HCT116 (cell line): ENCODE measurements around the gene CEP120. TPM values are rescaled to one million over a fixed set of nuclear protein-coding genes. Genes with fewer than 3 reads are reported as not detected.

ENCODE experiments used
- ATAC-seq: fragments of 200-7000 bp; cut with Tn5 transposase; 2 replicates; pipeline ENCODE4 v1.9.1; 2020; ENCODE audit warnings: mild to moderate bottlenecking, moderate library complexity
- BruUV-seq: library from RNA; stranded (reverse); fragments of 400-500 nt; replicated peaks from 2 replicates; lab custom pipeline; 2021; lab: Mats Ljungman, UMichigan
- CTCF ChIA-PET: fragments of 300-600 bp; sonication (Branson Sonifier 250); formaldehyde crosslinking; loops from one replicate; lab custom pipeline; 2021; ENCODE audit warnings: antibody characterized with exemption; lab: Charles Lee
- POLR2A ChIA-PET: fragments of 300-600, 350-600 bp; sonication (Branson Sonifier 250); formaldehyde crosslinking; loops from one replicate; lab custom pipeline; 2021; ENCODE audit warnings: antibody characterized with exemption; lab: Charles Lee
- RAD21 ChIA-PET, 2 experiments: fragments of 300-600 bp; sonication (Branson Sonifier 250); formaldehyde crosslinking; loops; one replicate each; lab custom pipeline; 2023; ENCODE audit warnings: low total read pairs in 2 of 2; ENCODE audit not compliant: uncharacterized antibody in 2 of 2, unreplicated experiment in 2 of 2, low non-redundant PET in 1 of 2; lab: Charles Lee
- DNase-seq: peaks from one replicate; pipeline ENCODE4 v3.0.0-alpha.2; 2010; ENCODE audit warnings: low read depth, low spot score
- H2AFZ ChIP-seq: fragments of 200-600 bp; shearing (Covaris generic), sonication (generic); 2 replicates; pipeline ENCODE4 v1.6.1; 2017; ENCODE audit warnings: low read depth, mixed run types, mixed read lengths, antibody characterized with exemption, low read length; ENCODE audit not compliant: poor library complexity, severe bottlenecking
- H3K27ac ChIP-seq: 2 replicates; pipeline ENCODE4 v1.5.1; 2012; ENCODE audit warnings: low read depth, low read length
- H3K27me3 ChIP-seq: fragments of 200-600 bp; sonication (generic); 2 replicates; pipeline ENCODE4 v1.6.1; 2016; ENCODE audit warnings: mixed run types, low read length, mixed read lengths; ENCODE audit not compliant: insufficient read depth
- H3K36me3 ChIP-seq, 2 experiments: fragments of 200-500 bp in 1 of 2; fragments of 200-600 bp in 1 of 2; sonication (Bioruptor generic) in 1 of 2; sonication (generic) in 1 of 2; 2 replicates each; pipeline versions ENCODE4 v1.5.1 to v1.6.1; 2014 to 2016; ENCODE audit warnings: low read length in 2 of 2, inconsistent platforms in 1 of 2, mixed read lengths in 1 of 2, mixed run types in 1 of 2; ENCODE audit not compliant: insufficient read depth in 2 of 2, control insufficient read depth in 1 of 2
- H3K4me1 ChIP-seq, 2 experiments: fragments of 200-600 bp in 1 of 2; sonication (generic) in 1 of 2; 2 replicates each; pipeline versions ENCODE4 v1.5.1 to v1.6.1; 2012 to 2017; ENCODE audit warnings: low read length in 2 of 2, inconsistent platforms in 1 of 2, mild to moderate bottlenecking in 1 of 2, mixed read lengths in 1 of 2, mixed run types in 1 of 2, moderate library complexity in 1 of 2; ENCODE audit not compliant: insufficient read depth in 2 of 2, control insufficient read depth in 1 of 2
- H3K4me2 ChIP-seq: fragments of 200-600 bp; sonication (generic); 2 replicates; pipeline ENCODE4 v1.6.1; 2017; ENCODE audit warnings: mixed run types, low read length, mixed read lengths
- H3K4me3 ChIP-seq, 2 experiments: fragments of 200-600 bp in 1 of 2; sonication (generic) in 1 of 2; replicated peaks in 1 of 2; 2 replicates each; pipeline ENCODE4 v1.5.1; 2011 to 2016; ENCODE audit warnings: low read length in 2 of 2, control low read depth in 1 of 2, low read depth in 1 of 2, mild to moderate bottlenecking in 1 of 2, mixed read lengths in 1 of 2, mixed run types in 1 of 2
- H3K79me2 ChIP-seq: fragments of 200-600 bp; sonication (generic); 2 replicates; pipeline ENCODE4 v1.6.1; 2017; ENCODE audit warnings: mild to moderate bottlenecking, mixed run types, low read length, moderate library complexity, mixed read lengths; ENCODE audit not compliant: insufficient read depth
- H3K9ac ChIP-seq: fragments of 200-600 bp; sonication (generic); 2 replicates; pipeline ENCODE4 v1.6.1; 2016; ENCODE audit warnings: low read length, mixed read lengths
- H3K9me2 ChIP-seq: fragments of 200-600 bp; sonication (generic), shearing (Covaris generic); 2 replicates; pipeline ENCODE4 v1.6.1; 2017; ENCODE audit warnings: mixed run types, mild to moderate bottlenecking, moderate library complexity; ENCODE audit not compliant: insufficient read depth
- H3K9me3 ChIP-seq, 2 experiments: fragments of 200-500 bp in 1 of 2; fragments of 200-600 bp in 1 of 2; sonication (Bioruptor generic) in 1 of 2; sonication (generic) in 1 of 2; 2 replicates each; pipeline ENCODE4 v1.6.1; 2014 to 2017; ENCODE audit warnings: low read length in 2 of 2, mixed read lengths in 2 of 2, inconsistent platforms in 1 of 2, low read depth in 1 of 2, mild to moderate bottlenecking in 1 of 2, mixed run types in 1 of 2, moderate library complexity in 1 of 2; ENCODE audit not compliant: control insufficient read depth in 1 of 2, insufficient read depth in 1 of 2
- H4K20me1 ChIP-seq: fragments of 200-600 bp; sonication (generic), shearing (Covaris generic); 2 replicates; pipeline ENCODE4 v1.6.1; 2017; ENCODE audit warnings: mixed run types, mild to moderate bottlenecking, moderate library complexity; ENCODE audit not compliant: insufficient read depth
- CBX3 ChIP-seq: IDR thresholded peaks from 2 replicates; pipeline ENCODE4 v1.6.1; 2012; ENCODE audit warnings: low read depth
- POLR2AphosphoS5 ChIP-seq: IDR thresholded peaks from 2 replicates; pipeline ENCODE4 v1.6.1; 2011; ENCODE audit warnings: mild to moderate bottlenecking, low read depth, low read length, moderate library complexity
- SIN3A ChIP-seq: IDR thresholded peaks from 2 replicates; pipeline ENCODE4 v1.6.1; 2012; ENCODE audit warnings: low read depth
- SP1 ChIP-seq: IDR thresholded peaks from 2 replicates; pipeline ENCODE4 v1.6.1; 2012; ENCODE audit warnings: low read depth
- SRF ChIP-seq: IDR thresholded peaks from 2 replicates; pipeline ENCODE4 v1.6.1; 2012; ENCODE audit warnings: low read depth
- TCF7L2 ChIP-seq: IDR thresholded peaks from 2 replicates; pipeline ENCODE4 v1.7.0; 2011; ENCODE audit warnings: borderline replicate concordance, inconsistent platforms; ENCODE audit not compliant: insufficient read depth, insufficient read length; ENCODE audit errors: extremely low read depth
- YY1 ChIP-seq: IDR thresholded peaks from 2 replicates; pipeline ENCODE4 v1.6.1; 2011; ENCODE audit warnings: low read length, low read depth, moderate library complexity, mild to moderate bottlenecking; ENCODE audit not compliant: insufficient replicate concordance; ENCODE audit errors: extremely low read depth
- ZFX ChIP-seq: fragments of 450-650 bp; IDR thresholded peaks from 2 replicates; pipeline ENCODE4 v1.6.1; 2017
- ZNF274 ChIP-seq: fragments of 200-500 bp; sonication (Bioruptor generic); IDR thresholded peaks from 2 replicates; pipeline ENCODE4 v1.6.1; 2014; ENCODE audit warnings: mild to moderate bottlenecking, low read depth, low read length, inconsistent platforms
- intact Hi-C: fragments of 100-400 bp; cut with micrococcal nuclease; formaldehyde crosslinking; loops from 2 replicates; pipeline ENCODE4 v1.10.0; 2022
- total RNA-seq: library from RNA; stranded (reverse); gene quantifications from one replicate; pipeline ENCODE4 v1.2.1, GENCODE V29; 2021; ENCODE audit not compliant: unreplicated experiment
- TF ChIP-seq, protein P1 (sequence below): IDR thresholded peaks from 2 replicates; pipeline ENCODE4 v1.6.1; 2011; ENCODE audit warnings: mild to moderate bottlenecking, low read length, moderate library complexity; ENCODE audit not compliant: insufficient replicate concordance; ENCODE audit errors: extremely low read depth
- TF ChIP-seq, protein P2 (sequence below): IDR thresholded peaks from 2 replicates; pipeline ENCODE4 v1.6.1; 2012; ENCODE audit warnings: low read depth
- TF ChIP-seq, protein P3 (sequence below): IDR thresholded peaks from 2 replicates; pipeline ENCODE4 v1.6.1; 2012

Gene CEP120
- total RNA-seq, 1 experiment from 2014 or later = 30.2 TPM

DNA sequence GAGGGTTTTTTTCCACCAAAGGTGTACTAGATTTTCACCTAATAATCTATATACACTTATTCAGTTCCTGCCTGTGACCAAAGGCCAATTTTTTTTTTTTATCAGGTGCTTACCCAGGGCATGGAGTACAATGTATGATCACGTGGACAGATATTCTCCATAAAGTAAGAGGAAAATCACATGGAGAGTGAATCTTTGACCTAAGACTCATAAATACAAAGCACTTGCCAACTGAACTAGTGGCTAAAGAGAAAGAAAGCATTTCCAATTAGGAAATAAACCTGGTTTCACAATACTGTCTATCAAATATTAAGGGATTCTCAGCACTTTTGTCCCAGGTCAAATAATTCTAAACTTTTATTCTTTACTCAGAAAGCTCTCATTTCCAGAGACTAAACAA, 33.0 kb upstream of the CEP120 start:
- no peaks in the 10 kb centered on the region for H3K79me2 ChIP-seq
- H3K4me3 ChIP-seq = no peak overlapping the region
- no peaks in the 10 kb centered on the region for H4K20me1 ChIP-seq
- H3K9me2 ChIP-seq = no peaks in the 10 kb centered on the region
- H3K4me1 ChIP-seq = peaks cover 8 to 14% of the 10 kb centered on the region in 2 experiments
- H3K9me3 ChIP-seq = no peaks in the 10 kb centered on the region
- H3K36me3 ChIP-seq = no peaks in the 10 kb centered on the region
- no peak overlapping the region for H2AFZ ChIP-seq
- intact Hi-C loops = no loop called here
- TF ChIP-seq SIN3A = no peak
- TF ChIP-seq, protein P1, sequence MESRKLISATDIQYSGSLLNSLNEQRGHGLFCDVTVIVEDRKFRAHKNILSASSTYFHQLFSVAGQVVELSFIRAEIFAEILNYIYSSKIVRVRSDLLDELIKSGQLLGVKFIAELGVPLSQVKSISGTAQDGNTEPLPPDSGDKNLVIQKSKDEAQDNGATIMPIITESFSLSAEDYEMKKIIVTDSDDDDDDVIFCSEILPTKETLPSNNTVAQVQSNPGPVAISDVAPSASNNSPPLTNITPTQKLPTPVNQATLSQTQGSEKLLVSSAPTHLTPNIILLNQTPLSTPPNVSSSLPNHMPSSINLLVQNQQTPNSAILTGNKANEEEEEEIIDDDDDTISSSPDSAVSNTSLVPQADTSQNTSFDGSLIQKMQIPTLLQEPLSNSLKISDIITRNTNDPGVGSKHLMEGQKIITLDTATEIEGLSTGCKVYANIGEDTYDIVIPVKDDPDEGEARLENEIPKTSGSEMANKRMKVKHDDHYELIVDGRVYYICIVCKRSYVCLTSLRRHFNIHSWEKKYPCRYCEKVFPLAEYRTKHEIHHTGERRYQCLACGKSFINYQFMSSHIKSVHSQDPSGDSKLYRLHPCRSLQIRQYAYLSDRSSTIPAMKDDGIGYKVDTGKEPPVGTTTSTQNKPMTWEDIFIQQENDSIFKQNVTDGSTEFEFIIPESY = no peak
- TF ChIP-seq SP1 = no peak
- TF ChIP-seq SRF = no peak
- no peak for TF ChIP-seq CBX3
- TF ChIP-seq ZNF274 = no peak
- TF ChIP-seq POLR2AphosphoS5 = no peak
- TF ChIP-seq TCF7L2 = no peak
- TF ChIP-seq, protein P2, sequence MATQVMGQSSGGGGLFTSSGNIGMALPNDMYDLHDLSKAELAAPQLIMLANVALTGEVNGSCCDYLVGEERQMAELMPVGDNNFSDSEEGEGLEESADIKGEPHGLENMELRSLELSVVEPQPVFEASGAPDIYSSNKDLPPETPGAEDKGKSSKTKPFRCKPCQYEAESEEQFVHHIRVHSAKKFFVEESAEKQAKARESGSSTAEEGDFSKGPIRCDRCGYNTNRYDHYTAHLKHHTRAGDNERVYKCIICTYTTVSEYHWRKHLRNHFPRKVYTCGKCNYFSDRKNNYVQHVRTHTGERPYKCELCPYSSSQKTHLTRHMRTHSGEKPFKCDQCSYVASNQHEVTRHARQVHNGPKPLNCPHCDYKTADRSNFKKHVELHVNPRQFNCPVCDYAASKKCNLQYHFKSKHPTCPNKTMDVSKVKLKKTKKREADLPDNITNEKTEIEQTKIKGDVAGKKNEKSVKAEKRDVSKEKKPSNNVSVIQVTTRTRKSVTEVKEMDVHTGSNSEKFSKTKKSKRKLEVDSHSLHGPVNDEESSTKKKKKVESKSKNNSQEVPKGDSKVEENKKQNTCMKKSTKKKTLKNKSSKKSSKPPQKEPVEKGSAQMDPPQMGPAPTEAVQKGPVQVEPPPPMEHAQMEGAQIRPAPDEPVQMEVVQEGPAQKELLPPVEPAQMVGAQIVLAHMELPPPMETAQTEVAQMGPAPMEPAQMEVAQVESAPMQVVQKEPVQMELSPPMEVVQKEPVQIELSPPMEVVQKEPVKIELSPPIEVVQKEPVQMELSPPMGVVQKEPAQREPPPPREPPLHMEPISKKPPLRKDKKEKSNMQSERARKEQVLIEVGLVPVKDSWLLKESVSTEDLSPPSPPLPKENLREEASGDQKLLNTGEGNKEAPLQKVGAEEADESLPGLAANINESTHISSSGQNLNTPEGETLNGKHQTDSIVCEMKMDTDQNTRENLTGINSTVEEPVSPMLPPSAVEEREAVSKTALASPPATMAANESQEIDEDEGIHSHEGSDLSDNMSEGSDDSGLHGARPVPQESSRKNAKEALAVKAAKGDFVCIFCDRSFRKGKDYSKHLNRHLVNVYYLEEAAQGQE = no peak
- TF ChIP-seq YY1 = no peak
- TF ChIP-seq, protein P3, sequence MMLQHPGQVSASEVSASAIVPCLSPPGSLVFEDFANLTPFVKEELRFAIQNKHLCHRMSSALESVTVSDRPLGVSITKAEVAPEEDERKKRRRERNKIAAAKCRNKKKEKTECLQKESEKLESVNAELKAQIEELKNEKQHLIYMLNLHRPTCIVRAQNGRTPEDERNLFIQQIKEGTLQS = no peak
- no peak for TF ChIP-seq ZFX
- no peak overlapping the region for H3K9ac ChIP-seq
- ATAC-seq = no peak
- H3K4me2 ChIP-seq = no peak overlapping the region
- no peak for DNase-seq
- no peaks in the 10 kb centered on the region for H3K27me3 ChIP-seq
- no TSS peak for BruUV-seq
- RAD21 ChIA-PET = no interaction called here
- no peak overlapping the region for H3K27ac ChIP-seq
- POLR2A ChIA-PET = no interaction called here
- CTCF ChIA-PET = interaction anchor here (0.9 kb wide), 1 partner anchor 33 kb away, joined by 3 read pairs; the partner anchor contains the start of gene CEP120
